SK-N-SH treated with all-trans-retinoic acid at 6 μM for 48 hours (cell line): ENCODE results near the gene ZMYND11.

ENCODE experiments used
- CSRNP3 ChIP-seq: fragments of 250-450 bp; sonication (Bioruptor Pico); IDR thresholded peaks from 2 replicates; pipeline ENCODE4 v1.5.1; 2021; ENCODE audit warnings: mild to moderate bottlenecking, moderate library complexity
- ZFP3 ChIP-seq: fragments of 250-450 bp; sonication (Bioruptor Pico); IDR thresholded peaks from 2 replicates; pipeline ENCODE4 v1.5.0; 2020; ENCODE audit warnings: mild to moderate bottlenecking, moderate library complexity
- ZNF70 ChIP-seq: fragments of 450-650 bp; formaldehyde crosslinking; IDR thresholded peaks from 2 replicates; pipeline ENCODE4 v1.5.0; 2020; ENCODE audit warnings: mild to moderate bottlenecking, moderate library complexity
- TF ChIP-seq, protein P1 (sequence below): fragments of 250-450 bp; sonication (Bioruptor Pico); IDR thresholded peaks from 2 replicates; pipeline ENCODE4 v1.5.1; 2020; ENCODE audit warnings: low read depth, mild to moderate bottlenecking, moderate library complexity
- TF ChIP-seq, protein P2 (sequence below): fragments of 250-450 bp; sonication (Bioruptor Pico); IDR thresholded peaks from 2 replicates; pipeline ENCODE4 v1.8.0; 2021; ENCODE audit warnings: low read depth, mild to moderate bottlenecking, moderate library complexity, borderline replicate concordance

GRCh38 chr10:135132-135600, at the start of gene ZMYND11:
- TF ChIP-seq ZFP3 (CRISPR knock-in tag) (no peak), CSRNP3 (CRISPR knock-in tag) (no peak), ZNF70 (CRISPR knock-in tag) (no peak)
- TF ChIP-seq, protein P1, sequence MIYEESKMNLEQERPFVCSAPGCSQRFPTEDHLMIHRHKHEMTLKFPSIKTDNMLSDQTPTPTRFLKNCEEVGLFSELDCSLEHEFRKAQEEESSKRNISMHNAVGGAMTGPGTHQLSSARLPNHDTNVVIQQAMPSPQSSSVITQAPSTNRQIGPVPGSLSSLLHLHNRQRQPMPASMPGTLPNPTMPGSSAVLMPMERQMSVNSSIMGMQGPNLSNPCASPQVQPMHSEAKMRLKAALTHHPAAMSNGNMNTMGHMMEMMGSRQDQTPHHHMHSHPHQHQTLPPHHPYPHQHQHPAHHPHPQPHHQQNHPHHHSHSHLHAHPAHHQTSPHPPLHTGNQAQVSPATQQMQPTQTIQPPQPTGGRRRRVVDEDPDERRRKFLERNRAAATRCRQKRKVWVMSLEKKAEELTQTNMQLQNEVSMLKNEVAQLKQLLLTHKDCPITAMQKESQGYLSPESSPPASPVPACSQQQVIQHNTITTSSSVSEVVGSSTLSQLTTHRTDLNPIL = no peak
- TF ChIP-seq, protein P2, sequence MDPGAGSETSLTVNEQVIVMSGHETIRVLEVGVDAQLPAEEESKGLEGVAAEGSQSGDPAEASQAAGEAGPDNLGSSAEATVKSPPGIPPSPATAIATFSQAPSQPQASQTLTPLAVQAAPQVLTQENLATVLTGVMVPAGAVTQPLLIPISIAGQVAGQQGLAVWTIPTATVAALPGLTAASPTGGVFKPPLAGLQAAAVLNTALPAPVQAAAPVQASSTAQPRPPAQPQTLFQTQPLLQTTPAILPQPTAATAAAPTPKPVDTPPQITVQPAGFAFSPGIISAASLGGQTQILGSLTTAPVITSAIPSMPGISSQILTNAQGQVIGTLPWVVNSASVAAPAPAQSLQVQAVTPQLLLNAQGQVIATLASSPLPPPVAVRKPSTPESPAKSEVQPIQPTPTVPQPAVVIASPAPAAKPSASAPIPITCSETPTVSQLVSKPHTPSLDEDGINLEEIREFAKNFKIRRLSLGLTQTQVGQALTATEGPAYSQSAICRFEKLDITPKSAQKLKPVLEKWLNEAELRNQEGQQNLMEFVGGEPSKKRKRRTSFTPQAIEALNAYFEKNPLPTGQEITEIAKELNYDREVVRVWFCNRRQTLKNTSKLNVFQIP (CRISPR knock-in tag) = no peak
